ENCODE measurements around the gene ADGRD1.

The ADGRD1 gene

DNA sequence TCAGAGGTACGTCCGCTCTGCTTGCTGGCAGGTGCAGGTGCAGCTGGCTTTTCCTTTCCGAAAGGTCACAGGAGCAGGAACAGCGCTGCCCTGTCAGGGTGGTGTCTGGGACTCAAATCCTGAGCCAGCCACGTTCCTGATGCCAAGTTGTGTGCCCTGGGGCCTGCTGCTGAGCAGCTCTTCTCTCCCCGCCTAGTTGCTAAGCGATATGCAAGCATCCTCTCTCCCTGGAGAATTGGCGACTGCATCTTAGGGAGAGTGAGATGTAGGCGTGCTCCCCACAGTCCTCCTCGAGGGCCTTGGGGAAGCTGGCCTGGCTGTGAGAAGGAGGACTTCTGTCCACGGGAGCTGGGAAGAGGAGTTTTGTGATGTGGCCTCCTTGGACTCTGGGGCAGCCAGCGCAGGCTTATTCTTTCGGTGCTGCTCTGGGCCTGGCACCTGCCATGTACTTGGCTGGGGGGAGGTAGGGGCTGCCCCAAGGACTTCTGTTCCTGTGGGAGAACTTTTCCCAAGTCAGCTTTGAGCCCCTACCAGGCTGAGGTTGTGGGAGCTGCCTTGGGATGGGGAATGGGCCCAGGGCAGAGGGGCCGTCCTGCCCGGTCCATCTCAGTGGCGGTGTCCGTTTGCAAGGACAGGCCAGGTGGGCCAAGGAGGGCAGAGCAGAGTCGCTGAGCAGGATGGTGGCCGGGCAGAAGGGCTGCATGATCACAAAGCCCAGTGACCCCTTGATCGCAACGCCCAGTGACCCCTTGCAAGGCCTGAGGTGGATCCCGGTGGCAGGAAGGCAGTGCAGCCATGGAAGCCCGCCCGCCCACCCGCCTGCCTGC lies 183.5 kb downstream of the ADGRD1 start:
- no peak for DNase-seq (ENCODE audit: low spot score)

DNA sequence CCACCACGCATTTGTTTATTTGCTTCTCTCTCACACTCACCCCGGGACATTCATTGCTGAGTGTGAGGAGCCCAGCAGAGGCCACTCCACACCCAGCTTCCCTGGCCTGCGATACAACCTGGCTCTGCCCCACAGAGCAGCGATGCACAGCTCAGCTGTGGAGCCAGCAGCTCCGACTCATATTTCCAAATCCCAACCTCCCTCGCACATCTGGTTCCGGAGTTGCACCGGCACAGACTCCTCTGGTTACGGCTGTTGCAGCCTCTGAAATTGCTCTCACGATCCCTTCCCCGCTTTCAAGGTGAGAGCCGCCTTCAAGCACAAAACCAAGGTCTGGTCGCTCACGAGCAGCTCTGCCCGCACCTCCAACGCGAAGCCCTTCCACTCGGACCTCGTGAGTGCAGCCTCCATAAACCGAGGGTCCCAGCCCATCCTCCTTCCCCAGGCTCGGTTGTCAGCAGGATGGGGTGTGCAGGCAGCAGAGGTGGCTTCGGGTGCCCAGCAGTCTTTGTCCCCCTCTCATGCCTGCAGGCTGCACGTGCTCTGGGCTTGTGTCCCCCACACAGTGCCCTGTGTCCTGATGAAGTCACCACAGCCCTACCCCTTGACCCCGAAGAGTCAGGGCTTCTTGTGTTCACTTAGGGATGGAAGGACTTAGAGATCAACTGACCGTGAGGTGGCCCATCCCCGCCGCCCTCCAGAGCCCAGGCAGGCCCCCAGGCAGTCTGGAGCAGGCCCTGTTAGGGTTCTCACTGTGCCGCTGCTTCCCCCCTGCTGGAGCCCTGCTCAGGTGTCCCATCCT lies 184.3 kb downstream of the ADGRD1 start:
- peak; percentile 85 for DNase-seq (ENCODE audit: low spot score)

DNA sequence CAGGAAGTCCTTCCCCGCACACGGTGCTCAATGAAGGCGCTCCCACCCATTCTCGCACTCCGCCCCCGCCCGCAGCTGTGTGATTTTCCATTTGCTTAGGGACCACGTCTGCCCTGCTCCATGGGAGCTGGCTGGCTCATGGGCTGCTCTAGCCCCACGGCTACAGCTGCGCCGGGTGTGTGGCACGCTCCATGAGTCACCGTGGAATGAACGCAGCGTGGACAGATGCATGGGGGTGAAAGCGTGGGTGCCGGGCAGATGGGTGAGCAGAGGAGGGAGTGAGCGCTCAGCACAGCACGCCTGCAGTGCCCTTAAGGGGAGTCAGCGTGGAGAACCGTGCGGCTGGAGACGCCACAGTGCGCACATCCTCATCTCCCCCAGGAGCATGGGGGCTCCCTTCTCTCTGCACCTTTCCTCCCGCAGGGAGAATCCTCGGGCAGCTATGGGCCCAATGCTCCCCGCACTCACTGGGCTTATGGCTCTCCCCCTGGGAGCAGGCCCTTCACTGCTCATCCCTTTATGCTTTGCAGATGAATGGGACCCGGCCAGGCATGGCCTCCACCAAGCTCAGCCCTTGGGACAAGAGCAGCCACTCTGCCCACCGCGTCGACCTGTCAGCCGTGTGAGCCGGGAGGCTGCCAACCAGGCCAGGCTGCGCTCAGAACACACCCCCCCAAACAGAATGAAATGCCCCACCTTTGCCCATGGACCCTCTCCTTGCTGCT lies 185.1 kb downstream of the ADGRD1 start:
- DNase-seq (ENCODE audit: low spot score) = no peak

DNA sequence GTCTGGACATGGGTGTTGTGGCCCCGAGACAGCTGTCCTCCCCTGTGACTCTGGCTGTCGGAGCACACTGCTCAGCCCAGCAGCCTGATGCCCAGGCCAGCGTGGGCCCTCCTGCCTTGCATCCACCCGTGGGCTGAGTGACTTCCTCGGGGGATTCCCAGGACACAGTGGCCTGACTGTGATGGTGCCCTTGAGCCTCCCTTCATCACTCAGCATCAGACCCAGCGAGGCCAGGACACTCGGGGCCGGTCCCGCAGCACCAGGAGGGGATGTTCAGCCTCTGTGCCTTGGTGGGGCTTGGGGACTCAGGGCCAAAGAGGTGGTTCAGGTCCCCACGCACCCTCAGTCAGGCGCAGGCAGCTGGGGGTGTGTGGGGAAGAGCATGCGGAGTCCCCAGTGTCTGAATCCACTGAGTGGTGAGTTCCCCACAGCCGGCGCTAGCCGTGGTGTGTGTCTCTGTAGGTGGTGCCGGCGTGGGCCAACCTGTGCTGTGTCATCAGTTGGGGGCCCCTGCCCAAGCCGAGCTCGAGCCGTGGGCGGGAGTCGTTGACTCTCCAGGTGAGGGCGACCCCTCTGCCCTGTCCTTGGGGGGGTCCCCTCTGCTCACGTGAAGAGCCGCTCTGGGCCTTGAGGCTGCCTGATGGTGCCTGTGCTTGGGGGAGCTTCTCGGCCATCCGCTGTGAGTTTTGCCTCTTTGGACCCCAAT lies 185.8 kb downstream of the ADGRD1 start:
- no peak for DNase-seq (ENCODE audit: low spot score)

DNA sequence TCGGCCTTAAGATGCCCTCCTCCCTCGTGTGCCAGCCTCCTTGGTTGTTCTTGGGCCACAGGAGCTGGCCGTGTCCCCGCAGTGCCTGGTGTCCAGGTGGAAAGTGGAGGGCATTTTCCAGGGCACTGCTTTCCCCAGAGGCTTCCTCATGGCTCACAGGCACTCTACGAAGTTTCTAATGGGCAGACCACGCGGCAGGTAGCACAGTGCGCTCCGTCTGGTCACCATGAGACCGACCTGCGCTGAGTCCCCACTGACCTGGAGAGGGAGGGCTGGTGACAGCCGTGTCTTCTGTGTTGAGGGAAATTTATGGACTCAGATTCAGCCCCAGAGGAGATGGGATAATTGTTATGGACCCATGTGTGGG lies 186.3 kb downstream of the ADGRD1 start:
- no peak for DNase-seq (ENCODE audit: low spot score)

DNA sequence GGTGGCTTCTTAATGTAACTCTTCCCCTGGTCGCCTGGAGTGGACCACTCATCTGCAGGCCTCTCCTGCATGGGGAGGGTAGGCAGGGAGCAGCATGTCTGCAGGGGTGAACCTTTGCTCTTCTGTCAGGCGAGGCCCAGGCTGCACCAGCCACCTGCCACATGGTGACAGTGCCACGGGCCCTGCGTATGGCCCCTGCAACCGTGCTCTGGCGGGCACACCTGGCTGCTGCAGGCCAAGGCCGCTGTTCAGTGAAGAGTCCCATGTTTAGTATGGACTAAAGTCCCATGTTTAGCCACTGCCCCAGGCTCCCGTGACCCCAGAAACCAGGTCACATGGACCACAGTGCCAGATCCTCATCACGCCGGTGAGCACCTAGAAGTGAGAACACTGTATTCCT lies 187.0 kb downstream of the ADGRD1 start:
- no peak for DNase-seq (ENCODE audit: low spot score)

DNA sequence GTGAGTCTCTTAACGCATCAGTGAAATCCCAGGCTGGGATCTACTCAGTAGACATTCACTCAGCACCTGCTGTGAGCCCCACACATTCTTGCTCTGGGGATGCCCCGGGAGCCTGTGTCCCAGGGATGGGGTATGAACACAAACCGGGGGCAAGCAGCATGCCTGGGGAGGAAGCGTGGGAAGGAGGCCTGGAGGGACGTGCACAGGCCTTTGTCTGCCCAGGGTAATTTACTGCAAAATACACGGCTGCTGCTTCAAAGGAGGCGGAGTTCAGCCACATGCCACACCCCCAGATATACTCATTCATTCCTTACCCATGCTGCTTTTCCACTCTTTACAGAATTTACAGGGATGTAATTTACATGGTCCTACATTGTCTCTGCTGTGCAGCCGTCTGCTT lies 187.8 kb downstream of the ADGRD1 start:
- DNase-seq (ENCODE audit: low spot score) = peak; percentile 60

DNA sequence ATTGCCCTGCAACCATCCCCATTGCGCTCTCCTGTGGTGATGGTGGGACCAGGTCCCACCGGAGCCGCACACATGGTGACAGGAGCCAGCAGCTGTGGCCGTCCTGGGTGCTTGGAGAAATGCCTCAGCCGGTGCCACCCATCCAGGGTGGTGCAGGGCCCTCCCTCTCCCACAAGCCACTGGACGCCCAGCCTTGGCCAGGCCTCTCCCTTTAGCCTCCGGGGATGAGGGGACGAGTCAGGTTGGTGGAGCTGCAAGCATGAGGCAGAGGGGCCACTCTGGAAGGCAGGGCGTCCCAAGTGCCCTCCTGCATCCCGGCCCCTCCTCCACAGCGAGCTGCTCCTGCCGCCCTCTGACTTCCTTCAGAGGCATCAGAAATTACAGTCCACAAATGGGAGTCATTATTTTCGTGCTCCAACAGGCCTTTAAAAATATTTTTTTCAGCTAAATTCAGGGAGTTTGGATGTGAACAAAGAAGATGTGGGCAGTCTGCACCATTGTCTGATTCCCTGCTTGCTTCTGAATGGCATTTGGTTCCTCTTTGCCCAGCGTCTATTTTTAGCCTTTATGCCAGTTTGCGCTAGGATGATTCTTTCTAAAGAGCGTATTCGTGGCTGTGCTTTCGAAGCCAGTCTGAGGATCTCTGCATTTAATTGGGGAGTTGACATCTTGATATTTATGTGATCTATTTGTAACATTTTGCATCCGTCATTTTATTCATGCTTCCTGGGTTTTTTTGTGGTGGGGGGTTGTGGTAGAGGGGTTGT lies 189.4 kb downstream of the ADGRD1 start:
- DNase-seq (ENCODE audit: low spot score) = peak; percentile 59

DNA sequence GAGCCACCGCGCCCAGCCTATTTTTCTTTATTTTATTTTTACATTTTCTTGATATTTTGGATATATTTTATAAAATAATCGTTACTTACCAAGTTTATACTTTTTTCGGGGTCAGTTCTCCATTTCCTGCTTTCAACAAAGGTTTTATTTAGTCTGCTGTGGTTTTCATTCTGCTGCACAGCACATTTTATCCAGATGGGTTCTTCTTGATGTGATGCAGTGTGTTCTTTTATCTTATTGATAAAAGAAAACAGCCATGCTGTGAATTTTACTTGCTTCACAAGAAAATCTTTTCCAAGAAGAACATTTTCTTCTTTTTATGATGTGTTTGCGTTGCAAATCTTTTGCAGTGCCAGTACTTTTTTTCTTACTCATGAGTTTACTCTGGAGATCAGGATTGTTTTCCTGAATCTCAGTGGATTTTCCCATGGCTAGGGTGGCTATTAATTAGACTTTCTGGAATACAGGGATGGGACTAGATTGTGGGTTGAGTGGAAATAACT lies 192.5 kb downstream of the ADGRD1 start:
- no peak for DNase-seq (ENCODE audit: low spot score)

DNA sequence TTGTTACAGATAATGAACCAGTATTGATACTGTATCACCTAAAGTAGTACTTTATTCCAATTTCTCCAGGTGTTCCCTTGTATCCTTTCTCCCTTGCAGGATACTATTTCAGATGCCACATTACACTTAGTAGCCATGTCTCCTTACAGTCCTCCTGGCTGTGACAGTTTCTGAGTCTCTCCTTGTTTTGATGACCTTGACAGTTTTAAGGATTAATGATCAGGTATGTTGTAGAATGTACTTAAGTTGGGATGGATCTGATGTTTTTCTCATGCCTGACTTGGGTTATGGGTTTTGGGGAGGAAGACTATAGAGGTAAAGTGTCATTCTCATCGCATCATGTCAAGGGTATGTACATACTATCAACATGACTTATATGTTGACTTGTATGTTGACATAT lies 193.6 kb downstream of the ADGRD1 start:
- DNase-seq (ENCODE audit: low spot score) = no peak

DNA sequence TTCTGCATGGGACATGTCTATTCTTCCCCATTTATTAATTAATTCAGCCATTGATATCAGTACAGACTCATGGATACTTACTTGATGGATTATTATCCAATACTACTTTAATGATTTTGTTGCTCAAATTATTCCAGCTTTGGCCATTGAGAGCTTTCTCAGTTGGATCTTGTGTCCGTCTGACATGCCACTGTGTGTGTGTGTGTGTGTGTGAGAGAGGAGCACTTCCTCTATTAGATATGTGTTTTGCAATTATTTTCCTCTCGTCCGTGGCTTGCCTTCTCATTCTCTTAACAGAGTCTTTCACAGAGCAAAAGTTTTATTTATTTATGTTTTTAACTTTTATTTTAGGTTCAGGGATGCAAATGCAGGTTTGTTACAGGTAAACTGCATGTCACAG lies 194.2 kb downstream of the ADGRD1 start:
- no peak for DNase-seq (ENCODE audit: low spot score)

DNA sequence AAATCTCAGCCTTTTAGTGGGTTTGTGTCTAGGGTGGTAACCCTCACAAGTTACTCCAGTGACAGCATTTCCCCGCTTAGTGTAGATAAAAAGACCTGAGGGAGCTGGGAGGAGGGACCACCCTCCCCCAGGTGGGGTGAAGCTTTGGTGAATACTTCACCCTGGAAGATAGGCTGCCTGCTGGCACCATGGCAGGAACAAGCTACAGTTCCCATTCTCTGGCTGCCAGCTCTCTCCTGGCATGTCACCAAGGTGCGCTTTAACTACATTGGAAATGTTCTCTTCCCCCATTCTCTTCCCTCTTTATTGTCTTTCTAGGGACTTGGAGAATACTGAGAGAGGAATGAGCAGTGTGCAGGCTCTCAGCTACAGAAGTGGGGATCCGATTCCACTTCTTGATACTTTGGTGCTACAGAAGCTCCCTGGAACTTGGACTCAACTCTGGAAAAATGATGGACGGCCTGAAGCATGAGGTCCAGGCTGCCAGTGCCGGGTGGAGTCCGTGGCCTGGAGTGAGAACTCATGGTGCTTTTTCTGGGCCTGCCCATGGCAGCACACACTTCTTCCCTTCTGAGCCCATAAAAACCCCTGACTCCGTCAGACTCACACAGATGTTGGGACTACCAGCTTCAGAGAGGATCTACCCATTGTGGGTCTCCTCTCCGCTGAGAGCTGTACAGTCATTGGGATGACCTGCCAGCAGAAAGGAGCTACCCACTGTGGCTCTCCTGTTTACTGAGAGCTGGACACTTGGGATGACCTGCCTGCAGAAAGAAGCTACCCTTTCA lies 198.0 kb downstream of the ADGRD1 start:
- no peak for DNase-seq (ENCODE audit: low spot score)

DNA sequence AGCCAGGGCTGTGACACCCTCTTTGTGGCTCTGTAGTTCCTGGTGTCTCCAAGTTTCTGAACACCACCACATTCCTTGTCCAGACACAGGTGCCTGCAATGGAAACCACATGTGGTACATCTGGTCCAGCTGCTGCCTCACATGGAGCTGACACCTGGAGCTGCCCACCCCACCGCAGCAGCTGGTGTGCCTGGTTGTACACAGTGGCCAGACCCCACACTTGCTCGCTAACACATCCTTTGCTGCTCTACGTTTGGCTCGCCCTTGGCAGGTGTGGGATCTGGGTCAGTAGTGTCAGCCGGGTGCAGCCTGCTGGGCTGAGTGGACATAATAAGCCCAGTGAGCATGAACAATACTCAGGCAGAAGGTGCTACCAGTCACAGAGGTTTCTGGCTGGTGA lies 198.9 kb downstream of the ADGRD1 start:
- DNase-seq (ENCODE audit: low spot score) = no peak

DNA sequence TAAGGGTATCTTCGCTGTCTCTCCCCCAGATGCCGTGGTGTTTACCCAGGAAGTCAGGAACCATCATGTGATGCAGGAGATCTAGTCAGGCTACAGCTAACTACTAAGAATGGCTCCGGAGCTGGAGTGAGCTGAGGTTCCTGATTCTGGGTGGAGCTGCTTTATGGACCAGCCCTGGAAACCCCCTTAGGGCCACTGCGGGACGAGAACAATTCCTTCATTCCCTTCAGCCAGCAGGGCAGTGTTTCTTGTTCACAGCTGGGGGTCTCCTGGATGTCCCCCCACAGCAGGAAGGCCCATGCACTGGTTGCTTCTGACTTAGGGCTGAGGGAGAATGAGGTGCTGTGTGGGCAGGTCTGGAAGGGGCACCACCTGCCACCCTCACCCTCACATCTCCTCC lies 199.3 kb downstream of the ADGRD1 start:
- DNase-seq (ENCODE audit: low spot score) = no peak

DNA sequence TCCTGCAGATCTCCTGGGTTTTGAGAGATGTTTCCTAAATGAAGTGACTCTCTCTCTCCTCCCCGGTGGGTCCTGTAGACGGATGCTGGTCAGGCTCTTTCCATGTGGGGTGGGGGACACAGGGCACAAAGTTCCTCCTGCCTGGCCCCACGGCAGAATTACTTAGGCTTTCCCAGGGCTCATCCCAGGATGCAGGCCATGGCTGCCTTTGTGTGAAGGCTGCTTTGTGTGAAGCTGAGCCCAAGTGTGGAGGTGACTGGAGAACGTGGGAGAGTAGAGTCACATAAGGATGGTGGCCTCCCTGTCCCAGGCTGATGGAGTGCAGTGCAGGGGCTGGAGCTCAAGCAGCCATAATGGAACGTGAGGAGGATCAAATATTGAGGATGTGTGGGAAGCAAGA lies 200.2 kb downstream of the ADGRD1 start:
- DNase-seq (ENCODE audit: low spot score) = no peak

DNA sequence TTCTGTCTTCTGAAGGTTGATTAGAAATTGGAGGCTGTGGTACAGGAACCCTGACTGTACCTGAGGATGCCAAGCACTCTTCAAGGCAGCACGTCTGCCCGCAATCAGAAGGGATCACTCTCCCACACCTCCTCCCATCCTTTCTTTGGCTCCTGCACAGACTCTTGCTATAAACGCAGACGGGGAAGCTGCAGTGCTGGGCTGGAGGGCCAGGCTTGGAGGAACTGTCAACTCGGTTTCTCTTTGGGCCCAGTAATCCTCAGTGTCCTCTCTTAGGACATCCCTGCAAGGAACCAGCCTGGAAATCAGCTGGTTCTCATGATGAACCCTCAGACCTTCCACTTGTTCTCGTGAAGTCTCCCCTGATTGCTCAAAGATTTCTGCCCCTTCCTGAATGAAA lies 201.4 kb downstream of the ADGRD1 start:
- no peak for DNase-seq (ENCODE audit: low spot score)

DNA sequence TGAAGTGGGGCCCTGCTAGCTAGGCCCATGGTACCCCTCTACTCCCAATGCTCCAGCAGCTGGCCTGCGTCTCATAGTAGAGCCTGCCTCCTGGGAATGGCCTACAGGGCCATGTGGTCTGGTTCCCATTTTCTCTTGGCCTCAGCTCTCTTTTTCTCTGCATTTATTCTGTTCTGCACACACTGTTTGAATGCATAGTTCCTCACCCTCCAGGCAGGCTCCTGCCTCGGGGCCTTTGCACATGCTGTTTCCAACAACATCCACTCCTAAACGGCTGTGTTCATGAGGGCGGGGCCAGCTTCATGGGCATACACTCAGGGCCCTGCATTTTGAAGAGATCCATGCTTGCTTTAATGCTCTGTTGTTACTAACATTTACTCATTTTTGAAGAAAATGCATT lies 204.0 kb downstream of the ADGRD1 start:
- no peak for DNase-seq (ENCODE audit: low spot score)

DNA sequence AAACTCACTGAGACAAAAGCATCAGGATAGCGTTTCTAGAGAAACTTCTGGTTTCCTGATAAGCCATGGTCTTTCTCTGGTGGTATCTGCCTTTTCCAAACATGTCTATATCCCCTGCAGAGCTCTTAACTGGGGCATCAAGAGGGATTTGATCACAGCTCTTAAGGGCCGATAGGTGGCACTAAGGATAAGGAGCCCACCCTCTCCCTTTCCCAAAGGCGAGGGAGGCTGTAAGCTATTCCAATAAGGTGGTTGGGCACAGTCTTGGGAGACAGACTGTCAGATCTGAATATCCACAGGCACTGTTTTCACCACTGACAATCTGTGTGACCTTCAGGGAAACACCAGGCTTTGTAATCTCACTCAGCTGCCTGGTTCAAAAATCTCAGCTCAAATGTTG lies 206.0 kb downstream of the ADGRD1 start:
- no peak for DNase-seq (ENCODE audit: low spot score)

DNA sequence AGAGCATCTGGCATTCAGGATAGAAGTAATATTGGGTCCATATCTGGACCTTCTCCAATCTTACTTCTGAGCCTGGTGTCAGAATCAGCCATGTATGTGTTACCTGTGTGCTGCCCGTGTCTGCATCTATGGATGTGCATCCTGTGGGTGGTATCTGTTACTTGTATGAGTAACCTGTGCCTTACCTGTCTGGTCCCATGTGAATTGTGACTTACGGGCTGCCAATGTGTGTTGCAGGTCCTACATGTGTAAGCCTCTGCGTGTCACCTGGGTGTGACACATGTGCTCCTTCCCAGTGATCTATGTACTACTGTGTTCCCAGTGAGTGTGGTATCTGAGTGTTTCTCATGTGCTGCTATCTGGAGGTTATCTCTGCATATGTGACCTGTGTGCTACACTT lies 208.4 kb downstream of the ADGRD1 start:
- DNase-seq (ENCODE audit: low spot score) = no peak

DNA sequence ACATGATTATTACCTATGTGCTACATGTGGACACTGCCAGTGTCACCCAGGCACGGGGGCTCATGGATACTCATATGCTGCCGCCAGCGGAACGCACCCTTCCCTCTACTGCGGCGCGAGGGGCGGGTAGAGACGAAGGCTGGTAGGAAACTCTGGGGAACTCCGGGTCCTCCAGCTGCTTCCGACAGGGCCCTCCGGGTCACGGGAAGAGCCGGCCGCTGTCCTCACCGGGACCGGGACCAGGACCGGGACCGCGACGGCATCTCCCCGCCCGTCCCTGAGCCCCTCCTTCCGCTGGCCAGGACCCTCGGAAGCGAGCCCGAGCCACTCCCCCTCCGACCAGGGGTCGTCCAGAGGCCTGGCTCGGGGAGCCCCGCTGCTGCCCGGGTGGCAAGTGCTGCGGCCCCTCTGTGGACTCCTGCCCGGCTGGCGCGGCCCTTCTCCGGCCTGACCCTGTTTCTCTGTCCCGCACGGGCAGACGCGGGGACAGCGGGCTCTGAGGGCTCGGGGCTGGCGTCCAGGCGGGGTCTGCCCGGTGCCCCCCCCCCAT lies 209.6 kb downstream of the ADGRD1 start:
- DNase-seq (ENCODE audit: low spot score) = no peak

Data from left forelimb (tissue), 1 donor.